HFFc6 (cell line): ENCODE measurements around the gene SUGCT. TPM values are rescaled to one million over a fixed set of nuclear protein-coding genes. Genes with fewer than 3 reads are reported as not detected.

Experiments
- DNase-seq: peaks from one replicate; pipeline ENCODE4 v3.0.0-alpha.2; 2018
- H3K27ac Mint-ChIP-seq: 2 replicates; pipeline ENCODE4 v1.8.0; 2020; ENCODE audit warnings: mild to moderate bottlenecking, mixed read lengths
- H3K27me3 Mint-ChIP-seq: 2 replicates; pipeline ENCODE4 v1.8.0; 2021; ENCODE audit warnings: mild to moderate bottlenecking, moderate library complexity, mixed read lengths; ENCODE audit not compliant: insufficient read depth
- H3K36me3 Mint-ChIP-seq: 2 replicates; pipeline ENCODE4 v1.8.0; 2021; ENCODE audit warnings: low read depth, mixed read lengths
- H3K4me1 Mint-ChIP-seq: 2 replicates; pipeline ENCODE4 v1.8.0; 2020; ENCODE audit warnings: low read depth, mixed read lengths
- H3K4me3 Mint-ChIP-seq: 2 replicates; pipeline ENCODE4 v1.8.0; 2020; ENCODE audit warnings: mild to moderate bottlenecking, moderate library complexity, mixed read lengths
- H3K9me3 Mint-ChIP-seq: 2 replicates; pipeline ENCODE4 v1.8.0; 2020; ENCODE audit warnings: mild to moderate bottlenecking, mixed read lengths
- total RNA-seq, 6 experiments: library from RNA; stranded (reverse); fragmentation: NEBNext Ultra II Directional; extraction: Animal tissue kit (Norgen Biotek cat#: 25700); gene quantifications; 2 replicates in 1 of 6; 3 replicates in 5 of 6; pipeline ENCODE4 v1.2.3, GENCODE V29; 2021
- TF ChIP-seq, protein P1 (sequence below): fragments of 200-600 bp; sonication (generic); IDR thresholded peaks from 2 replicates; pipeline ENCODE4 v1.5.0; 2021; ENCODE audit warnings: antibody characterized with exemption, mild to moderate bottlenecking

Gene SUGCT
- total RNA-seq, 6 experiments from 2014 or later: 12.9 to 20.1 (median 17.1) TPM

DNA sequence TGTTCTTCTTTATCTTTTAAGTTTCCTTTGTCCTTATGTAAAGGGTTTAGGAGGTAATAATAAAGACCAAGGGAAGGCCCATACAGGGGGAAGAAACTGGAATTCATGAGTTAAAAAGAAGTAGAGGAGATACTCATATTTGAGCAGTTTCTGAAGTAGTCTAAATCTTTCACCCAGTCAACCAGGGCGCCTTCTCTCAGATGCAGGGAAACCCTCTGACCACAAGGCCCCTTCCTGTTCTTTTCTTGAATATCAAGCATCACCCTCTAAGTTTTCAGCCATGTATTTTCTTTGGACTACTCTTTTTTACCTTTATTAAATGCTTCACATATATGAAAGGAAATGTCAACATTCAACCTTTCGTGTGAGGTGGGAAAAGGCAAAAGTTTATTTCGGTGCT, 630.8 kb downstream of the SUGCT start:
- peaks cover 2% of the 10 kb centered on the region for H3K27me3 Mint-ChIP-seq
- no peaks in the 10 kb centered on the region for H3K9me3 Mint-ChIP-seq
- no peak overlapping the region for H3K27ac Mint-ChIP-seq
- no peak for DNase-seq
- H3K4me1 Mint-ChIP-seq: peaks cover 26% of the 10 kb centered on the region
- H3K4me3 Mint-ChIP-seq: no peak overlapping the region
- H3K36me3 Mint-ChIP-seq: no peaks in the 10 kb centered on the region
- TF ChIP-seq, protein P1, sequence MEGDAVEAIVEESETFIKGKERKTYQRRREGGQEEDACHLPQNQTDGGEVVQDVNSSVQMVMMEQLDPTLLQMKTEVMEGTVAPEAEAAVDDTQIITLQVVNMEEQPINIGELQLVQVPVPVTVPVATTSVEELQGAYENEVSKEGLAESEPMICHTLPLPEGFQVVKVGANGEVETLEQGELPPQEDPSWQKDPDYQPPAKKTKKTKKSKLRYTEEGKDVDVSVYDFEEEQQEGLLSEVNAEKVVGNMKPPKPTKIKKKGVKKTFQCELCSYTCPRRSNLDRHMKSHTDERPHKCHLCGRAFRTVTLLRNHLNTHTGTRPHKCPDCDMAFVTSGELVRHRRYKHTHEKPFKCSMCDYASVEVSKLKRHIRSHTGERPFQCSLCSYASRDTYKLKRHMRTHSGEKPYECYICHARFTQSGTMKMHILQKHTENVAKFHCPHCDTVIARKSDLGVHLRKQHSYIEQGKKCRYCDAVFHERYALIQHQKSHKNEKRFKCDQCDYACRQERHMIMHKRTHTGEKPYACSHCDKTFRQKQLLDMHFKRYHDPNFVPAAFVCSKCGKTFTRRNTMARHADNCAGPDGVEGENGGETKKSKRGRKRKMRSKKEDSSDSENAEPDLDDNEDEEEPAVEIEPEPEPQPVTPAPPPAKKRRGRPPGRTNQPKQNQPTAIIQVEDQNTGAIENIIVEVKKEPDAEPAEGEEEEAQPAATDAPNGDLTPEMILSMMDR: no peak

DNA sequence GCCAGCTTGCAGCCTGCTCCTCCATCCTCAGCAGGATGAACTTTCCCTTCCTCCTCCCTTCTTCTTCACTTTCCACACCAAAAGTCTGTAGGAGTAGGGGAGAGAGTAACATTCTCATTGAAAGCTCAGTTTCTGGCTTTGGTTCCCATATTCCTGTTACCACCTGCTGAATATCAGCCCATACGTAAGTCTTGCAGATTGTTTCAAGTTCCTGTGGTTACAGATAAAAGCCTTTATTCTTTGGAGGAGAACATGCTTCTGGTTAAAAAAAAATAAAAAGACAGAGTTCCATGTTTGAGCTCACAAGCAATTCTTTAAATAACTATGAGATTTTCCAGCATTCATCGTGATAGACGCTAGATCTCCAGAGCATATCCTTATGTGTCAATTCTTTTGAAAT, 637.3 kb downstream of the SUGCT start:
- H3K9me3 Mint-ChIP-seq: no peaks in the 10 kb centered on the region
- DNase-seq: no peak
- H3K36me3 Mint-ChIP-seq: no peaks in the 10 kb centered on the region
- H3K4me3 Mint-ChIP-seq: no peak overlapping the region
- no peak overlapping the region for H3K27ac Mint-ChIP-seq
- TF ChIP-seq, protein P1: no peak
- no peaks in the 10 kb centered on the region for H3K4me1 Mint-ChIP-seq
- H3K27me3 Mint-ChIP-seq: peaks cover 2% of the 10 kb centered on the region

DNA sequence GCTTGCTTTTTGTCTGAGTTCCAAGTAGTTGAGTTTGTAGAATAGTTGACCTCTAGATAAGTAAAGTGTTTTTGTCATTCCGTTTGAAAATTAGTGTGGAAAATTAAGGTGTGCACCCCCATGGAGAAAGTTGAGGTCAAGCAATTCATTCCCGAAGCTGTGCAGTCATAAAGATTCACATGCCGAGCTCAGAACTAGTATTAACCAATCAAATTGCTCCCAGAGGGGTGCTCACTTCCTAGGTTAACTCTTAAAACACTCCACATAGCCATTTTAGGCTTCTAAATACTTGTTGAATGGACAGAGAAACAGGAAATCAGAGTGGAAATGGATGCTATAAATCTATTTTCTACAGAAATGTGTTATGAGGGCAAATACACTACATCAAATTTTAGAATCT, 638.9 kb downstream of the SUGCT start:
- no peak overlapping the region for H3K4me3 Mint-ChIP-seq
- peaks cover 2% of the 10 kb centered on the region for H3K27me3 Mint-ChIP-seq
- no peaks in the 10 kb centered on the region for H3K9me3 Mint-ChIP-seq
- no peak overlapping the region for H3K27ac Mint-ChIP-seq
- no peak for DNase-seq
- no peaks in the 10 kb centered on the region for H3K4me1 Mint-ChIP-seq
- no peaks in the 10 kb centered on the region for H3K36me3 Mint-ChIP-seq
- TF ChIP-seq, protein P1: no peak

DNA sequence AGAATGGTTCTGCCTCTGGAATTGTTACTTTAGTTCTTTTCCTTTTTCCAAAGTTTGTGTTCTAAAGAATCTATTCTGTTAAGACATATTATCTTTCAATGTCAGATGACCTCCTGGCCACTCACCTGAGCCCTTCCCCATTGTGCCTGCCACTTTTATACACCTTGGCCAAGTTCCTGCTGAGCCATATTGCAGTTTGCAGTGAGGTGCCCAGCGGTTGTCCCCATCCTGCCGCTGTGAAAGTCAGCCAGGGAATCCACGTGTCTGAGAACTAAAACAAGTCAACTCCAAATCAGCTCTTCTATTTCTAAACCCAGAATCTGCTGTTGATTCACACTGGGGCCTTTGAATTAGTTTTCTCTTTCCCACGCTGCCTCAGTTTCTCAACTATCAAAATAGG, 641.1 kb downstream of the SUGCT start:
- H3K4me1 Mint-ChIP-seq: peaks cover 7% of the 10 kb centered on the region
- no peak overlapping the region for H3K27ac Mint-ChIP-seq
- H3K36me3 Mint-ChIP-seq: no peaks in the 10 kb centered on the region
- H3K27me3 Mint-ChIP-seq: no peaks in the 10 kb centered on the region; the same call in 1 of the 2 replicates
- H3K9me3 Mint-ChIP-seq: no peaks in the 10 kb centered on the region
- DNase-seq: no peak
- TF ChIP-seq, protein P1: no peak
- H3K4me3 Mint-ChIP-seq: no peak overlapping the region

DNA sequence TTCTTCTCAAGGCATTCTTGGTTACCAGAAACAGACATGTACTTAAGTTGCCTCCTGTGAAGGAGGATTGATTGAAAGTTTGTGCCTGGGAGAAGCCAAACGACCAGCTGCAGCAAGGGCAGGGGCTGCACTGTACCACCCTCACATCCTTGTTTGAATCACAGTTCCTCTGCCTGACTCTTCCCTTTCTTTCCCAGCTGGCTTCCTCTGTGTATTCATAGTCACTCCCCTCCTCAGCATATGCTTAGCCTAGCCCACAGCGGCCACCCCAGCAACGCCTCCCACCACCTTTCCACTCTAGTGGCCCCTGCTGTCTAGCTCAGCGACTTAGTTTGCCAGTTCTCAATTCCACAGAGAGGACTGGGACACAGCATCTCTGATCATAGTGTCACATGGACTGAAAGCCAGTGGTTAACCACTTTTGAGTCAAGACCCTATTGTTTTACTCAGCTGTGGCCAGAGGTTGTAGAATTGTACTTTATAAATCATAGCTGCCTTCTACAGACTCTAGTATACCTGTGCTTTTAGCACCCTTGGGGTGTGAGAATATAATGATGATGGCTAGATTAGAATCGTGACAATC, 643.0 kb downstream of the SUGCT start:
- peaks cover 10% of the 10 kb centered on the region for H3K4me1 Mint-ChIP-seq
- H3K36me3 Mint-ChIP-seq: no peaks in the 10 kb centered on the region
- H3K27me3 Mint-ChIP-seq: no peaks in the 10 kb centered on the region; the same call in 1 of the 2 replicates
- DNase-seq: no peak
- TF ChIP-seq, protein P1: no peak
- no peak overlapping the region for H3K27ac Mint-ChIP-seq
- no peaks in the 10 kb centered on the region for H3K9me3 Mint-ChIP-seq
- no peak overlapping the region for H3K4me3 Mint-ChIP-seq
